Smooth muscle cell (in vitro differentiated cells): Measurements from ENCODE around the gene UGT1A9. TPM values are rescaled to one million over a fixed set of nuclear protein-coding genes. Genes with fewer than 3 reads are reported as not detected.

Source experiments
- DNase-seq: peaks from one replicate; lab custom pipeline; 2025; ENCODE audit not compliant: unreplicated experiment; lab: John Stamatoyannopoulos, UW
- H2AFZ ChIP-seq: fragments of 200-600 bp; sonication (generic); 2 replicates; pipeline ENCODE4 v1.6.0; 2016; ENCODE audit warnings: antibody characterized with exemption, low read depth, mild to moderate bottlenecking
- H3F3A ChIP-seq: fragments of 200-600 bp; sonication (generic); 2 replicates; pipeline ENCODE4 v1.6.0; 2017; ENCODE audit warnings: antibody characterized with exemption, low read depth
- H3K27ac ChIP-seq: fragments of 200-600 bp; sonication (generic); 2 replicates; pipeline ENCODE4 v1.5.1; 2016; ENCODE audit warnings: low read depth, mild to moderate bottlenecking
- H3K27me3 ChIP-seq: fragments of 200-600 bp; sonication (generic); 2 replicates; pipeline ENCODE4 v1.6.1; 2016; ENCODE audit warnings: low read depth, mild to moderate bottlenecking
- H3K36me3 ChIP-seq: fragments of 200-600 bp; sonication (generic); 2 replicates; pipeline ENCODE4 v1.5.1; 2016; ENCODE audit warnings: low read depth
- H3K4me1 ChIP-seq: fragments of 200-600 bp; sonication (generic); 2 replicates; pipeline ENCODE4 v1.5.1; 2016; ENCODE audit warnings: low read depth
- H3K4me2 ChIP-seq: fragments of 200-600 bp; sonication (generic); 2 replicates; pipeline ENCODE4 v1.6.0; 2016; ENCODE audit warnings: mild to moderate bottlenecking
- H3K4me3 ChIP-seq: fragments of 200-600 bp; sonication (generic); 2 replicates; pipeline ENCODE4 v1.5.1; 2016; ENCODE audit warnings: mild to moderate bottlenecking
- H3K79me2 ChIP-seq: fragments of 200-600 bp; sonication (generic); 2 replicates; pipeline ENCODE4 v1.6.0; 2016; ENCODE audit warnings: low read depth, mild to moderate bottlenecking
- H3K9ac ChIP-seq: fragments of 200-600 bp; sonication (generic); 2 replicates; pipeline ENCODE4 v1.6.0; 2016; ENCODE audit warnings: low read depth
- H3K9me3 ChIP-seq: fragments of 200-600 bp; sonication (generic); replicated peaks from 2 replicates; pipeline ENCODE4 v1.5.1; 2016; ENCODE audit warnings: low read depth
- H4K20me1 ChIP-seq: fragments of 200-600 bp; sonication (generic); 2 replicates; pipeline ENCODE4 v1.6.0; 2016; ENCODE audit warnings: low read depth
- WGBS: methylation state at CpG from one replicate; pipeline ENCODE4 v1.1.7; 2016; ENCODE audit warnings: low lambda C conversion rate; 5-methylcytosine and 5-hydroxymethylcytosine counted together
- polyA plus RNA-seq: library from polyadenylated mRNA; unstranded; fragments of >200 nt; fragmentation: Nextera tagmentation; extraction: Ambion mirVana; gene quantifications from 2 replicates; pipeline ENCODE4 v1.2.1, GENCODE V29; 2016
- total RNA-seq: library from RNA; depleted of rRNA; stranded (reverse); fragments of >200 nt; gene quantifications from 2 replicates; pipeline ENCODE4 v1.2.3, GENCODE V29; 2014
- TF ChIP-seq, protein P1 (sequence below): fragments of 200-600 bp; sonication (generic); IDR thresholded peaks from 2 replicates; pipeline ENCODE4 v1.5.1; 2017; ENCODE audit warnings: borderline replicate concordance, mild to moderate bottlenecking, antibody characterized with exemption; ENCODE audit not compliant: insufficient read depth, poor library complexity, severe bottlenecking

The UGT1A9 gene
- total and polyA plus RNA-seq, 2 experiments from 2014 or later = not detected

DNA sequence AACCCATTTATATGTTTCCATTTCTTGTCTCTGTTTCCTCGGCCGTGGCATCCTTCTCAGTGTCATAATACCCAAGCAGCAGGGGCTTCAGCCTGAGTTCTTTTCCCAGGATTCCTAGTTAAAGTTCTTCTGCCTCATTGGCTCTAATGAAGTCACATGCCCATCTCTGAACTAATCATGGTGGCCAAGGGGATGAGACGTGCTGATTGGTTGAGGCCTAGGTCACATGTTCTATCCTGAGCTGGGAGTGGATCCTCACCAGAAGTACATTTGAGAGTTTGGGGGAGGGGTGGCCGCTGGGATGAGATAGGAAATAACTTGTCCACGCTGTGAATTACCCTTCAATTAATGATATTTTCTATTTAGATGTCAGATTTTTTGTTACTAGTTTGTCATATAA, 37.2 kb downstream of the UGT1A9 start:
- H3K4me2 ChIP-seq = no peak overlapping the region
- H3K4me3 ChIP-seq = no peak overlapping the region
- WGBS = 96% methylated on average over 5 of the region's 5 CpGs
- no peak for DNase-seq
- H3K9ac ChIP-seq = no peak overlapping the region
- no peaks in the 10 kb centered on the region for H3K27me3 ChIP-seq
- no peaks in the 10 kb centered on the region for H4K20me1 ChIP-seq
- H3K27ac ChIP-seq = no peak overlapping the region
- H3K9me3 ChIP-seq = no peaks in the 10 kb centered on the region
- no peaks in the 10 kb centered on the region for H3F3A ChIP-seq
- TF ChIP-seq, protein P1, sequence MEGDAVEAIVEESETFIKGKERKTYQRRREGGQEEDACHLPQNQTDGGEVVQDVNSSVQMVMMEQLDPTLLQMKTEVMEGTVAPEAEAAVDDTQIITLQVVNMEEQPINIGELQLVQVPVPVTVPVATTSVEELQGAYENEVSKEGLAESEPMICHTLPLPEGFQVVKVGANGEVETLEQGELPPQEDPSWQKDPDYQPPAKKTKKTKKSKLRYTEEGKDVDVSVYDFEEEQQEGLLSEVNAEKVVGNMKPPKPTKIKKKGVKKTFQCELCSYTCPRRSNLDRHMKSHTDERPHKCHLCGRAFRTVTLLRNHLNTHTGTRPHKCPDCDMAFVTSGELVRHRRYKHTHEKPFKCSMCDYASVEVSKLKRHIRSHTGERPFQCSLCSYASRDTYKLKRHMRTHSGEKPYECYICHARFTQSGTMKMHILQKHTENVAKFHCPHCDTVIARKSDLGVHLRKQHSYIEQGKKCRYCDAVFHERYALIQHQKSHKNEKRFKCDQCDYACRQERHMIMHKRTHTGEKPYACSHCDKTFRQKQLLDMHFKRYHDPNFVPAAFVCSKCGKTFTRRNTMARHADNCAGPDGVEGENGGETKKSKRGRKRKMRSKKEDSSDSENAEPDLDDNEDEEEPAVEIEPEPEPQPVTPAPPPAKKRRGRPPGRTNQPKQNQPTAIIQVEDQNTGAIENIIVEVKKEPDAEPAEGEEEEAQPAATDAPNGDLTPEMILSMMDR = no peak
- H3K36me3 ChIP-seq = no peaks in the 10 kb centered on the region
- no peaks in the 10 kb centered on the region for H3K79me2 ChIP-seq
- H3K4me1 ChIP-seq = no peaks in the 10 kb centered on the region
- H2AFZ ChIP-seq = no peak overlapping the region

DNA sequence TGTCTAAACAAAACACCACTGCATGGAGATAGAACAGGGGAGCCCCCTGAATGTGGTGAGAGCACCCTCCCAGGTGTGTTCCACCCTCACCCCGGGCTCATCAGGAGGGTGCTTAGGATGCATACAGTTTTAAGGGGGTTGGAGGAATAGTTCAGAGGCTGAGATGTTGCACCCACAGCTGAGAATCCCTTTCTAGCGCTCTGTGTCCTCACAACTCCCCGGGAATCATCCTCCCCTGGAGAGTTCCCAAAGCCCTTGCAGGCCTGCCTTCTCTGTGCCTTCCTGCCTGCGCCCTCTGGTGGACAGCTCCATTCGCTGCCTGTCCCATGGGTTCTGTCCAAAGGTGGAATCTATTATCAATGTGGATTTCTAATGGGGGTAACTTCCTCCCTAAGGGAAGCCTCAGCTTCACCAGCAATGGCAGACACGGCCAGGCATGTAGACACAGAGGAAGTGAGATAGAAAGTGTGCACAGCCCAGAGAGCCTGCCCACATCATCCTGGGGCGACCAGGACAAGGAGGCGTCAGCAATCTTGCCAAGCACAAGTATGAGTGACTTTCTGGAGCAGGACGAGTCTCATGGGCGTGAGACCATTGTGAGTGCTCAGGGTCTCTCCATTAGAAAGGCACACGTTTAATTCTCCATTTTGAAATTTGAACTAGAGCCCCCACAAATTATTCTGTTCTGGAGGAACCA, 39.8 kb downstream of the UGT1A9 start:
- DNase-seq = peak; percentile 43
- Histone ChIP-seq H3K79me2 (no peaks in the 10 kb centered on the region), H3K4me1 (no peaks in the 10 kb centered on the region), H3K9ac (no peak overlapping the region), H3K4me2 (no peak overlapping the region), H3K9me3 (no peaks in the 10 kb centered on the region), H4K20me1 (no peaks in the 10 kb centered on the region), H2AFZ (no peak overlapping the region), H3K36me3 (no peaks in the 10 kb centered on the region), H3F3A (no peaks in the 10 kb centered on the region), H3K27ac (no peak overlapping the region), H3K27me3 (no peaks in the 10 kb centered on the region), H3K4me3 (no peak overlapping the region)
- TF ChIP-seq, protein P1 = peak; percentile 94
- WGBS = 46% methylated on average over 10 of the region's 11 CpGs

DNA sequence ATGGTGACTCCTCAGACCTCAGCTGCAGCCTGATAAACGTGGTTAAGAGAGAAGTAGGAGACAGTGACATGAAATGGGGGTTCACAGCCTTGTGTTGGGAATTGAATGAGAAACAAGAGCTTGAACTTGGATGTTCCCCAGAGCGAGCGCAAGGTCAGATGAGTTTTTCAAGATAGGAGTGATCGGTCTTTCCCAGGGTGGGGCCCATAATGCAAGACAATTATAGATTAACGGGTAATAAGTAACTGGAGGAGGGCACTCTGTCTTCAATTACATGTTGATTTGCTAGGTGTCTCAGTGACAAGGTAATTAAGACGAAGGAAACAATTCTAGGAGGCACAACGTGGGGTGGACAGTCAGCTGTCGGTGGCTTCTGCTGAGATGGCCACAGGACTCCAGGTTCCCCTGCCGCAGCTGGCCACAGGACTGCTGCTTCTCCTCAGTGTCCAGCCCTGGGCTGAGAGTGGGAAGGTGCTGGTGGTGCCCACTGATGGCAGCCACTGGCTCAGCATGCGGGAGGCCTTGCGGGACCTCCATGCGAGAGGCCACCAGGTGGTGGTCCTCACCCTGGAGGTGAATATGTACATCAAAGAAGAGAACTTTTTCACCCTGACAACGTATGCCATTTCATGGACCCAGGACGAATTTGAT, 41.0 kb downstream of the UGT1A9 start, which contains the start of gene UGT1A5:
Gene UGT1A5, plus strand, starts transcription at position 297 of the 651 bp plus-strand sequence. Its CDS starts 85 bp downstream, at position 382.
- Histone ChIP-seq H4K20me1 (no peaks in the 10 kb centered on the region), H3F3A (no peaks in the 10 kb centered on the region), H2AFZ (no peak within 1 kb of the TSS), H3K79me2 (no peaks in the 10 kb centered on the region), H3K4me1 (no peaks in the 10 kb centered on the region), H3K36me3 (no peaks in the 10 kb centered on the region), H3K9ac (no peak within 1 kb of the TSS), H3K4me3 (no peak within 1 kb of the TSS), H3K9me3 (no peaks in the 10 kb centered on the region), H3K27me3 (no peaks in the 10 kb centered on the region), H3K27ac (no peak within 1 kb of the TSS), H3K4me2 (no peak within 1 kb of the TSS)
- TF ChIP-seq, protein P1 = no peak
- 92% methylated on average over 14 of the region's 14 CpGs for WGBS
- no peak for DNase-seq
